B cell (primary cell): ENCODE data around the gene SNF8. TPM values are rescaled to one million over a fixed set of nuclear protein-coding genes. Genes with fewer than 3 reads are reported as not detected.

ENCODE experiments used
- ATAC-seq: fragments of 200-7000 bp; cut with Tn5 transposase; one replicate; pipeline ENCODE4 v1.10.0; 2021; ENCODE audit warnings: low read depth, mild to moderate bottlenecking, moderate number of reproducible peaks, moderate library complexity
- CTCF ChIA-PET: fragments of 350-600 bp; sonication (Branson Sonifier 250); formaldehyde crosslinking; loops from one replicate; lab custom pipeline; 2021; ENCODE audit warnings: antibody characterized with exemption, inconsistent platforms; lab: Charles Lee
- POLR2A ChIA-PET: fragments of 350-600 bp; sonication (Branson Sonifier 250); formaldehyde crosslinking; loops from one replicate; lab custom pipeline; 2021; ENCODE audit warnings: antibody characterized with exemption; lab: Charles Lee
- DNase-seq: peaks from one replicate; pipeline ENCODE4 v3.0.0; 2013
- H2AFZ ChIP-seq: 2 replicates; pipeline ENCODE4 v1.6.1; 2012; ENCODE audit warnings: mild to moderate bottlenecking, low read depth, low read length; ENCODE audit not compliant: insufficient read depth, poor library complexity, severe bottlenecking
- H3K27ac ChIP-seq, 2 donors: 1 replicate in 1 of 2; 2 replicates in 1 of 2; pipeline ENCODE4 v1.5.1; 2012 to 2013; ENCODE audit warnings: low read length in 2 of 2, mild to moderate bottlenecking in 2 of 2, moderate library complexity in 1 of 2
- H3K27me3 ChIP-seq, 4 experiments: fragments of 200-600 bp in 1 of 4; sonication (generic) in 1 of 4; replicated peaks in 1 of 4; 1 replicate in 2 of 4; 2 replicates in 2 of 4; pipeline versions ENCODE4 v1.6.1 to v1.7.0; 2013 to 2016; ENCODE audit warnings: low read length in 3 of 4, mild to moderate bottlenecking in 2 of 4, mixed read lengths in 1 of 4, moderate library complexity in 1 of 4; ENCODE audit not compliant: insufficient read depth in 4 of 4, control insufficient read depth in 3 of 4; ENCODE audit errors: control extremely low read depth in 1 of 4
- H3K36me3 ChIP-seq, 2 experiments: replicated peaks in 1 of 2; 1 replicate in 1 of 2; 2 replicates in 1 of 2; pipeline versions ENCODE4 v1.6.1 to v1.7.1; 2013; ENCODE audit warnings: low read length in 1 of 2; ENCODE audit not compliant: insufficient read depth in 2 of 2, control insufficient read depth in 1 of 2; ENCODE audit errors: control extremely low read depth in 1 of 2, extremely low read depth in 1 of 2
- H3K4me1 ChIP-seq, 2 donors: fragments of 200-600 bp in 1 of 2; sonication (generic) in 1 of 2; 1 replicate in 1 of 2; 2 replicates in 1 of 2; pipeline versions ENCODE4 v1.5.1 to v1.6.1; 2013 to 2017; ENCODE audit warnings: low read length in 2 of 2; ENCODE audit not compliant: control insufficient read depth in 2 of 2, insufficient read depth in 2 of 2
- H3K4me2 ChIP-seq: replicated peaks from 2 replicates; pipeline ENCODE3; 2012; ENCODE audit warnings: mild to moderate bottlenecking, low read depth, low read length; ENCODE audit not compliant: poor library complexity, severe bottlenecking
- H3K4me3 ChIP-seq, 5 experiments: fragments of 200-600 bp in 1 of 5; sonication (generic) in 1 of 5; 1 replicate in 3 of 5; 2 replicates in 2 of 5; pipeline versions ENCODE4 v1.5.1 to v1.7.0; 2011 to 2016; ENCODE audit warnings: low read length in 4 of 5, mild to moderate bottlenecking in 4 of 5, low read depth in 2 of 5, control low read depth in 1 of 5, moderate library complexity in 1 of 5; ENCODE audit not compliant: insufficient read depth in 1 of 5; ENCODE audit errors: control extremely low read depth in 1 of 5, extremely low read depth in 1 of 5
- H3K79me2 ChIP-seq: fragments of 200-600 bp; sonication (generic); one replicate; pipeline ENCODE4 v1.6.0; 2016; ENCODE audit warnings: low read length; ENCODE audit not compliant: control insufficient read depth, insufficient read depth
- H3K9ac ChIP-seq: fragments of 200-600 bp; sonication (generic); 2 replicates; pipeline ENCODE4 v1.6.1; 2017; ENCODE audit warnings: mild to moderate bottlenecking, low read length, moderate library complexity
- H3K9me3 ChIP-seq, 3 donors: one replicate each; pipeline versions ENCODE4 v1.6.1 to v1.7.1; 2013; ENCODE audit warnings: low read length in 2 of 3; ENCODE audit not compliant: control insufficient read depth in 2 of 3, insufficient read depth in 1 of 3; ENCODE audit errors: control extremely low read depth in 1 of 3
- H4K20me1 ChIP-seq: 2 replicates; pipeline ENCODE4 v1.6.0; 2012; ENCODE audit warnings: mild to moderate bottlenecking, low read length; ENCODE audit not compliant: insufficient read depth, control insufficient read depth, poor library complexity, severe bottlenecking
- H3K27ac Mint-ChIP-seq: one replicate; pipeline ENCODE4 v1.8.0; 2021; ENCODE audit warnings: mixed read lengths
- H3K27me3 Mint-ChIP-seq: one replicate; pipeline ENCODE4 v1.8.0; 2021; ENCODE audit warnings: mixed read lengths
- H3K4me1 Mint-ChIP-seq: one replicate; pipeline ENCODE4 v1.8.0; 2021; ENCODE audit warnings: mixed read lengths
- H3K4me3 Mint-ChIP-seq: one replicate; pipeline ENCODE4 v1.8.0; 2021; ENCODE audit warnings: mixed read lengths
- H3K9me3 Mint-ChIP-seq: one replicate; pipeline ENCODE4 v1.8.0; 2022; ENCODE audit warnings: mixed read lengths; ENCODE audit not compliant: insufficient read depth
- EZH2 ChIP-seq: IDR thresholded peaks from 2 replicates; pipeline ENCODE4 v1.6.1; 2012; ENCODE audit warnings: borderline replicate concordance, low read depth, mild to moderate bottlenecking, moderate library complexity, low read length; ENCODE audit not compliant: insufficient read depth, poor library complexity, severe bottlenecking
- WGBS: methylation state at CpG from one replicate; pipeline ENCODE4 v1.1.5; 2013; ENCODE audit warnings: missing lambda C conversion rate; ENCODE audit not compliant: insufficient coverage; 5-methylcytosine and 5-hydroxymethylcytosine counted together
- intact Hi-C: fragments of 100-400 bp; cut with micrococcal nuclease; formaldehyde crosslinking; loops from one replicate; pipeline ENCODE4 v1.10.0; 2022
- polyA plus RNA-seq: library from polyadenylated mRNA; depleted of rRNA; stranded (reverse); fragments of >200 nt; gene quantifications from 2 replicates; pipeline ENCODE4 v1.2.3, GENCODE V29; 2012
- total RNA-seq, 2 donors: library from RNA; stranded (reverse); fragments of 120-200 nt in 1 of 2; gene quantifications; 1 replicate in 1 of 2; 2 replicates in 1 of 2; pipeline versions ENCODE4 v1.2.3 to v1.2.4, GENCODE V29; 2013 to 2022
- TF ChIP-seq, protein P1 (sequence below): fragments of 200-600 bp; IDR thresholded peaks from one replicate; pipeline ENCODE4 v1.8.0; 2022; ENCODE audit warnings: antibody characterized with exemption, mild to moderate bottlenecking

The SNF8 gene
- total and polyA plus RNA-seq, 2 donors (not counting 1 experiment from before 2014, with no cell fraction given) = 77.5 to 94.6 TPM

DNA sequence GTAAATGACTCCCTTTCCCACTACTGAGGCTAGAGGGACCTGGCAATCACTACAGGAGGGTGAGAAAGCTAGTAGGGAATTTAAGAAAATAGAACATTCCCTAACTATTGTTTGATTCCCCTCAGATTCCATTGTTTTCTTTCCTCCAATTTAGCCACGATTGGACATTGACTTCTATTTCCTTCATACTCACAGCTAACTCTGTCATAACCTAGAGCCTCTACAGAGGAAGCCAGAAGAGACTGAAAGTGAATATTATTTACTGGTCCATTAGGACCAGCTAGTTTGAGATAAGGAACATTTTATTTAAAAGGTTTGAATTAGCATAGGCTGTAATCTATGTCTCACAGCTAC lies 14.9 kb downstream of the SNF8 start:
- DNase-seq = no peak
- Mint-ChIP-seq H3K9me3 (no peaks in the 10 kb centered on the region), H3K4me3 (no peak overlapping the region), H3K4me1 (peaks cover 4% of the 10 kb centered on the region), H3K27ac (no peak overlapping the region), H3K27me3 (no peaks in the 10 kb centered on the region)
- H2AFZ ChIP-seq = no peak overlapping the region
- intact Hi-C loops = no loop called here
- H3K4me3 ChIP-seq = no peak overlapping the region
- peaks cover 19% of the 10 kb centered on the region for H4K20me1 ChIP-seq
- WGBS = no CpG with 5 or more reads among the region's 1 CpG
- no peak overlapping the region for H3K9ac ChIP-seq
- H3K27ac ChIP-seq = no peak overlapping the region
- no peaks in the 10 kb centered on the region for H3K27me3 ChIP-seq
- peaks cover 7 to 82% of the 10 kb centered on the region in 2 experiments for H3K36me3 ChIP-seq
- H3K4me2 ChIP-seq = no peak overlapping the region
- ChIA-PET CTCF (interaction anchor here (1.6 kb wide), 1 partner anchor 251 kb away, joined by 3 read pairs; no protein-coding TSS in a partner anchor), POLR2A (no interaction called here)
- TF ChIP-seq, protein P1, sequence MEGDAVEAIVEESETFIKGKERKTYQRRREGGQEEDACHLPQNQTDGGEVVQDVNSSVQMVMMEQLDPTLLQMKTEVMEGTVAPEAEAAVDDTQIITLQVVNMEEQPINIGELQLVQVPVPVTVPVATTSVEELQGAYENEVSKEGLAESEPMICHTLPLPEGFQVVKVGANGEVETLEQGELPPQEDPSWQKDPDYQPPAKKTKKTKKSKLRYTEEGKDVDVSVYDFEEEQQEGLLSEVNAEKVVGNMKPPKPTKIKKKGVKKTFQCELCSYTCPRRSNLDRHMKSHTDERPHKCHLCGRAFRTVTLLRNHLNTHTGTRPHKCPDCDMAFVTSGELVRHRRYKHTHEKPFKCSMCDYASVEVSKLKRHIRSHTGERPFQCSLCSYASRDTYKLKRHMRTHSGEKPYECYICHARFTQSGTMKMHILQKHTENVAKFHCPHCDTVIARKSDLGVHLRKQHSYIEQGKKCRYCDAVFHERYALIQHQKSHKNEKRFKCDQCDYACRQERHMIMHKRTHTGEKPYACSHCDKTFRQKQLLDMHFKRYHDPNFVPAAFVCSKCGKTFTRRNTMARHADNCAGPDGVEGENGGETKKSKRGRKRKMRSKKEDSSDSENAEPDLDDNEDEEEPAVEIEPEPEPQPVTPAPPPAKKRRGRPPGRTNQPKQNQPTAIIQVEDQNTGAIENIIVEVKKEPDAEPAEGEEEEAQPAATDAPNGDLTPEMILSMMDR = no peak
- no peak for TF ChIP-seq EZH2
- no peaks in the 10 kb centered on the region for H3K9me3 ChIP-seq
- no peak for ATAC-seq
- H3K4me1 ChIP-seq = no peaks in the 10 kb centered on the region
- no peaks in the 10 kb centered on the region for H3K79me2 ChIP-seq

- WGBS = 97% methylated on average over 4 of the region's 6 CpGs
- Histone ChIP-seq H3K27me3 (no peaks in the 10 kb centered on the region), H3K79me2 (no peaks in the 10 kb centered on the region), H4K20me1 (peaks cover 19% of the 10 kb centered on the region), H3K9me3 (no peaks in the 10 kb centered on the region), H3K36me3 (peaks cover 7 to 83% of the 10 kb centered on the region in 2 experiments), H2AFZ (no peak overlapping the region), H3K9ac (no peak overlapping the region), H3K4me3 (no peak overlapping the region), H3K4me2 (no peak overlapping the region), H3K4me1 (no peaks in the 10 kb centered on the region), H3K27ac (no peak overlapping the region)
- intact Hi-C loops = no loop called here
- no peak overlapping the region for H3K27ac Mint-ChIP-seq
- CTCF ChIA-PET = interaction anchor here (1.6 kb wide), 1 partner anchor 251 kb away, joined by 3 read pairs; no protein-coding TSS in a partner anchor
- no peaks in the 10 kb centered on the region for H3K27me3 Mint-ChIP-seq
- ATAC-seq (no peak), DNase-seq (no peak)
- H3K4me1 Mint-ChIP-seq = peaks cover 4% of the 10 kb centered on the region
- no peak overlapping the region for H3K4me3 Mint-ChIP-seq
- no peaks in the 10 kb centered on the region for H3K9me3 Mint-ChIP-seq
- TF ChIP-seq EZH2 = no peak
- TF ChIP-seq, protein P1 = no peak
- POLR2A ChIA-PET = no interaction called here
Observed at GRCh38 chr17:48928876-48929811, 15.5 kb downstream of the SNF8 start.
